ENCODE results near the gene GAS2L2.
A peak's percentile ranks its signal among the peaks of the same experiment; 100 is the strongest.

Gene GAS2L2

GRCh38 chr17:35731917-35732805 is 20.9 kb downstream of the GAS2L2 start:
- peak overlapping the region in 7 of 21 experiments; percentile 23 to 77 (median 39) for H3K27ac ChIP-seq
- H3K4me3 ChIP-seq, result peak overlapping the region; percentile 40 to 60 (median 46)

GRCh38 chr17:35731239-35731916 is 21.7 kb downstream of the GAS2L2 start, which contains the start of gene RASL10B:
Gene RASL10B (plus strand): TSS chr17:35731639. CDS start chr17:35735185, 3,546 bp downstream.
- Histone ChIP-seq H3K27ac (peak within 1 kb of the TSS in 7 of 21 experiments; percentile 23 to 77 (median 39)), H3K4me3 (peak within 1 kb of the TSS; percentile 40 to 60 (median 46))

GRCh38 chr17:35730400-35731005 is 22.5 kb downstream of the GAS2L2 start:
- no peak overlapping the region for H3K27ac ChIP-seq
- no peak overlapping the region for H3K4me3 ChIP-seq

GRCh38 chr17:35729405-35729833 is 23.6 kb downstream of the GAS2L2 start:
- H3K4me3 ChIP-seq, result no peak overlapping the region
- H3K27ac ChIP-seq, result no peak overlapping the region

GRCh38 chr17:35728551-35728950 is 24.5 kb downstream of the GAS2L2 start:
- no peak overlapping the region for H3K27ac ChIP-seq
- no peak overlapping the region for H3K4me3 ChIP-seq

GRCh38 chr17:35727635-35728034 is 25.4 kb downstream of the GAS2L2 start:
- H3K4me3 ChIP-seq, result no peak overlapping the region
- no peak overlapping the region for H3K27ac ChIP-seq

- no peak overlapping the region for H3K27ac ChIP-seq
- H3K4me3 ChIP-seq, result no peak overlapping the region
These were observed 26.0 kb downstream of the GAS2L2 start for GRCh38 chr17:35726953-35727460.

- no peak overlapping the region for H3K4me3 ChIP-seq
- H3K27ac ChIP-seq, result no peak overlapping the region
These were observed 26.7 kb downstream of the GAS2L2 start for GRCh38 chr17:35726127-35726952.

- Histone ChIP-seq H3K27ac (no peak overlapping the region), H3K4me3 (no peak overlapping the region)
These were observed 27.3 kb downstream of the GAS2L2 start for GRCh38 chr17:35725802-35726126.

- no peak overlapping the region for H3K4me3 ChIP-seq
- no peak overlapping the region for H3K27ac ChIP-seq
These were observed 28.0 kb downstream of the GAS2L2 start for GRCh38 chr17:35725058-35725457.

GRCh38 chr17:35723735-35724134 is 29.3 kb downstream of the GAS2L2 start:
- Histone ChIP-seq H3K27ac (no peak overlapping the region), H3K4me3 (no peak overlapping the region)

GRCh38 chr17:35717475-35717874 is 35.6 kb downstream of the GAS2L2 start:
- Histone ChIP-seq H3K27ac (no peak overlapping the region), H3K4me3 (no peak overlapping the region)

GRCh38 chr17:35716897-35717465 is 36.1 kb downstream of the GAS2L2 start:
- H3K27ac ChIP-seq, result no peak overlapping the region
- no peak overlapping the region for H3K4me3 ChIP-seq

GRCh38 chr17:35716173-35716572 is 36.9 kb downstream of the GAS2L2 start:
- Histone ChIP-seq H3K4me3 (no peak overlapping the region), H3K27ac (no peak overlapping the region)

- H3K4me3 ChIP-seq, result no peak overlapping the region
- H3K27ac ChIP-seq, result no peak overlapping the region
These were observed 37.6 kb downstream of the GAS2L2 start for GRCh38 chr17:35715416-35715815.

GRCh38 chr17:35714988-35715387 is 38.1 kb downstream of the GAS2L2 start:
- Histone ChIP-seq H3K4me3 (no peak overlapping the region), H3K27ac (no peak overlapping the region)

- H3K4me3 ChIP-seq, result no peak overlapping the region
- H3K27ac ChIP-seq, result no peak overlapping the region
These were observed 39.8 kb downstream of the GAS2L2 start for GRCh38 chr17:35713069-35713728.

- H3K27ac ChIP-seq, result no peak overlapping the region
- no peak overlapping the region for H3K4me3 ChIP-seq
These were observed 42.1 kb downstream of the GAS2L2 start for GRCh38 chr17:35710950-35711349.

GRCh38 chr17:35709874-35710273 is 43.2 kb downstream of the GAS2L2 start:
- Histone ChIP-seq H3K4me3 (no peak overlapping the region), H3K27ac (no peak overlapping the region)
